Stimulated activated CD8-positive, alpha-beta memory T cell treated with anti-CD3 and anti-CD28 coated beads, Interleukin-7, amount 100 ng/mL, for 48 hours (primary cell): Measurements from ENCODE around the gene DIAPH1.

Experiments
- DNase-seq, 2 donors: peaks; one replicate each; pipeline ENCODE4 v3.0.0-alpha.2; 2020; ENCODE audit warnings: low read depth in 1 of 2; ENCODE audit errors: extremely low read depth in 1 of 2

The DIAPH1 gene

DNA sequence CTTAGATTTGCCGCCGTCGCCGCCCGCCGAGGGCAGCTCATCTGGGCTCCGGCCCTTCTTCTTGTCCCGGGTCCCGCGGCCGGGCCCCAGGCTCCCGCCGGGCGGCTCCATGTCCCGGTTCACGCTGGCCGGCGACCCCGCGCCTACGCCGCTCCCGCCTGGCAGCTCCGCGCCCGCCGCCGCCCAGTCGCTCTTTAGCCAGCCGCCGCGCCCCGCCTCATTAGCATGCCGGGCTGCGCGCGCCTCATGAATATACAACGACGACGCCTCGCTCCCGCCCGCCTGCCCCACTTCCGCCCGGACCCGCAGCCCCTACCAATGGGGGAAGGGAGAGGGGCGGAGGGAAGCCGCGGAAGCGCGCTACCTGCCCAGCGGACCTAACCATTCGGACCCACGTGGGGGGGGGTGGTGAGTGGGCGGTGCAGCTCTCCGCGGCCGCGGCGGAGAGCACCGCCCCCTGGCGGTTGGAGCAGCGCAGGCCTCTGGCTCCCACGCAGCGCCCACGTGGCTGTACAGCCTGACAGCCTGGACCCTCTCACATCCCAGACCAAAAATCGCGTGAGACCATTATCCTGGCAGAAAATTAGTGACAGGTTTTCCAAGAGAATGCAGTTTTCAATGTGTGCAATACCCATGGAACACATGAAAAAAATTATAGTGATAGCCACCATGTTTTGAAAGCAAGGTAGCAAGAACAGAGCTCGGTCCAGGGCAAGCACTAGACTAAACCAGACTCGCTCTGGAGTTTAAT, at the start of gene DIAPH1:
Gene DIAPH1, minus strand, starts transcription at position 197 of the 751 bp plus-strand sequence. Its CDS starts 86 bp downstream, at position 111.
- peak; percentile 97 for DNase-seq

DNA sequence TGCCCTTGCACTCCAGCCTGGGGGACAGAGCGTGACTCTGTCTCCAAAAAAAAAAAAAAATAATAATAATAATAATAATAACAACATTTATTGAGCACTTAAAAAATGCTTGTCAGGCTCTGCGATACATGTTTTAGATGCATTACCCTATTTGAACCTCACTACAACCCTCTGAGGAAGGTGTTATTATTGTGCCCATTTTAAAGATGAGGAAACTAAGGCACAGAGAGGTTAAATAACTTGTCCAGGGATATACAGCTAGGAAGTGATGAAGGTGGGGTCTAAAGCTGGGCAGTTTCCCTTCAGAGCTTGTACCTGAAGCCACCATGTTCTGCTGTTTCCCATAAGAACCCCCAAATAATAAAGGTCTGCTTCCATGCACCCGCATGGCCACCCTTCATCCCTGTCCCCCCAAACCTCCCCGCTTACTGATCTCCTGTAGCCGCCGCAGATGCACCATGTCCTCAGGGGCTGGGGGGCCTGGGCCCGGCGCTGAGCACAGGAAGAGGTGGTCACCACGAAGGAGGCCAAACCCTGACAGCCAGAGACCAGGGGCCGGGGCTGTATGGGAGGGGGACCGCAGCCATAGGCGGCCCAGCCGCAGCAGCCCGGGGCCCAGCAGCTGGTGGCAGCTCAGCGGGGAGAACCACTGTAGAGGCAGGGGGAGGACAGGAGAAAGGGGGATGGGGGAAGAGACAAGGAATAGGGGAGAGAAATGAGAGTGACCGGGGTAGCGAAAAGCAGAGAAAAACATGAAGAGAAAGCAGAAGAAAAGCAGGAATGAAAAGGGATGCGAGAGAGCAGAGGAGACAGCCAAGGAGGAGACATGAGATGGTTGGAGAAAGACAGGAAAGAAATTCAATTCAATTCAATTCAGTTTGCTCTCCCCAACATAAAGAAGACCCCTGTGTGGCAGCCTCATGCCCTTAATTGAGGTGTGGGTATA, 47.5 kb upstream of the DIAPH1 start:
- DNase-seq: no peak

- DNase-seq: peak; percentile 39 to 53
These were observed 46.1 kb upstream of the DIAPH1 start for GRCh38 chr5:141664733-141665461.

- no peak for DNase-seq
These were observed 44.7 kb upstream of the DIAPH1 start for GRCh38 chr5:141663506-141663905.

- DNase-seq: no peak
These were observed 43.2 kb upstream of the DIAPH1 start for GRCh38 chr5:141662028-141662427.

DNA sequence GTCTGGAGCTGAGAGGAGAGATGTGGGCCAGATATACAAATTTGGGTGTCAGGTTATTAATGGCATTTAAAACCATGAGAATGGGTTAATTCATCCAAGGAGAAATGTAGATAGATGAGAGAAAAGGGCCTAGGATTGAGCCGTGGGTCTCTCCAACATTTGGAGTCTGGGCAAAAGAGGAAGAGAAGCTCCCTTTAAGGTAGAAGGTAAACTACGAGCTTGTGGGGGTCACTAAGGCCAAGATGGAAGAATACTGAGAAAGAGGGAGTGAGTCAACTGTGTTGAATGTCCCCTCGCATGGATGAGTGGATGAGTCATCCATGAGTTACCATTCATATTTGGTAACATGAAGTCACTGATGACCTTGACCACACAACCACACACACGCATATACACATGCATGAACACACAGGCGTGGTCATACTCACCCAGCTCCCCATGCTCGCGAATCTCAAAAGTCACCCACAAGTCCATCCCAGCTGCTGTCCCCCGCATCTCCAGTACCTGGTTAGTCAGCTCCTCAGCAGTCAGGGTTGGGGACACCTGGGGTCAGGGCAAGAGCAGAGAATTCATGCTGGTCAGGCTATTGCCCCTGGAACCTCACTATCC, 39.2 kb upstream of the DIAPH1 start:
- DNase-seq: no peak

GRCh38 chr5:141657404-141657803, 38.6 kb upstream of the DIAPH1 start:
- DNase-seq: no peak

DNA sequence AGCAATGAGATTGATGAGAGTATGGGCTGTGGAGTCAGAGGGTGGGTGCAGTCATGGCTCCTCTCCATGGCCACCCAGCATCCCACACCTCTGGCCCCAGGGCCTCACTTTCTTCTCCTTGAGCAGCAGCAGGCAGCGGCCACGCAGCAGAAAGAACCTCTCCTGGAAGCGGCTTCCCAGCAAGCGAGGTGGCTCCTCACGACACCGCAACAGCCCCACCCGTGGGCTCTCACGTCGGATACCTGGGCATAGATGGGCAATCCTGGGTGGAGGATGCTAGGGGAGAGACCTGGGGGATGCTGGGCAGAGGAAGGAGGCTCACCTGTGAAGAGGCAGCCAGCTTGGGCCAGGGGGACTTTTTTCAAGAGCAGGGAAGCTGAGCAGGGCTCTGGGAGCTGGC, 37.6 kb upstream of the DIAPH1 start:
- DNase-seq: no peak

- DNase-seq: no peak
These were observed 36.2 kb upstream of the DIAPH1 start for GRCh38 chr5:141655020-141655419.

DNA sequence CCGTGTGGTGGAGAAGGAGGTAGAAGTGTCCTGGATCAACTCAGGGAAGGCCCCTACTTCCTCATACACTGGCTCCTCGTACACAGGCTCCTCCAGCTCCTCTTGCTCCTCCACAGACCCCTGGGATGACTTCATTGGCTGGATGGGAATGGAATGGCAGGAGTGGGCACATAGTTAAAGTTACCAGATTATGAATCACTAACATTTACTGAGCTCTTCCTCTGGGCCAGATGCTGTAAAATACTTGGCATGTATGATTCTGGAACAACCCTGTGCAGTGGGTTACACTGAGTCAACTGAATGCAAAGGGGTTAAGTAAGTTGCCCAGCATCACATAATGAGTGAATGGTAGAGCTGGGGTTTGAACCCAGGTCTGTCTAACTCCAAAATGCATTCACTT, 35.5 kb upstream of the DIAPH1 start:
- no peak for DNase-seq

DNA sequence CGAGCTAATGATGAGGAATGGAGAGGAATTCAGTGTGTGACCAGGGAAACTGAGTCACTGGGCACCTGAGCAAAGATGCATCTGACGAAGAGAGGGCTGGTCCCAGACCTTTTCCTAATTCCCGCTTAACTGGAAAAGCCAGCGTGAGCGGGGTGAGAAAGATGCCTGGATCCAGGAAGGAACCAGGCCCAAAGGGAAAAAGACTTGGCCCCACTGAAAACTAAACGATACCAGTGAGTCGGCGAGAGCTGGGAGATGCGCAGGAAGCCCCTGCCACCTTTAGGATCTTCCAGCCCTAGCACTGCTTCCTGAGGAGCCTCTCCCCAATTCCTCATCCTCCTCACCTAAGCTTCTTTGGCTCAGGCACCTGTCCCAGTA, 32.9 kb upstream of the DIAPH1 start:
- DNase-seq: no peak

DNA sequence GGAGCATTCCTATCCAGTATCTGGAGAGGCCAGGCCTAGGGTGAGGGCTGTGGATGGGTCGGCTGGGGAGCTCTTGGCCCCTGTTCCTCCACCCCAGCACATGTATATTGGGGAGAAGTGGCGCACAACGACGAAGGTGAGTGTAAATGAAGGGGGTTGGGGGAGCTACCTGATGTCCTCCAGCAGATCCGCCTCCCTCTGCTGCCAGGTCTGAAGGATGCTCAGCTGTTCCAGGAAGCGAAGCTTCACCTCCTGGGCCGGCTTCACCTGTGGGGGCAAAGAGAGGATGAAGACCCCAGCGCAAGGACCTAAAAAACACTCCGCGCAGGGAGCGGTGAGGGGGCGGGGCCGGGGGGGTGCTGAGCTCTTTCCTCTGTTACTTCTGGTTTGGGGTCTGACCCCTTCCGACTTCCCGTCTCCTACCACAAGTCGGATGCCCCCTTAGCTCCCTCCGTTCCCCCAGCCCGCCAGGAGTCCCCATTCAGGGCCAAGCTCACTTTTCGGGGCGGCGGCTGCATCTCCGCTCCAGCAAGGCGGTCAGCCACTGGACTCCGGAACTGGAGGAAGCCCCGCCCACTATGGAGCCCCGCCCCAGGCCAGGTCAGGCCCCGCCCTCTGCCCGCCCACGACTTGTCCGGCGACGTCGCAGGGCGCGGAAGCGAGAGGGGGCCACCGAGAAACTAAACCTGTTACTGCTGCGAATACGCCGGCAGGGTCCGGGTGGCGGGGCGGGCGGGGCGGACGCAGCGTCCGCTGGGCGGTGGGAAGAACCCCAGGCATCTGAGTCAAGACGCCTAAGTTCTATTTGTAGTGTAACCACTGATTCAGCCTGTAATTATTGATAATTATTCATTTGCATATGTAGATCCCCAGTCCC, 32.3 kb upstream of the DIAPH1 start, which contains the start of gene FCHSD1:
Gene FCHSD1, minus strand, starts transcription at position 568 of the 877 bp plus-strand sequence. Its CDS starts 50 bp downstream, at position 518.
- peak; percentile 72 to 75 for DNase-seq

DNA sequence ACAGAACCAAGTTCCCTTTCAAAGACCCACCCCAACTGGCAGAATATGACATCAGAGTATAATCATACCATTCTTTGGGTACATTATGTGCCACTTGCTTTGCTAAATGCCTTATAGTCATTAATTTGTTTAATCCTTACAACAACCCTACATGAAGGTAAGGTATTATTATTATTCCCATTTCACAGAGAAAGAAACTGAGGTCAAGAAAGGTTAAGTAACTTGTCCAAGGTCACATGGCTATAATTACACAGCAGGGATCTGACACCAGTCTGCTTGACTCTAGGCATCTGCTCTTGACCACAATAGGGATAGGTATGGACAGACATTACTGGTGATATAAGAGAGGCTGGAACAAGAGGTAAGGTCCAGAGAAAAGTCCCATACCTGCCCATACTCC, 31.2 kb upstream of the DIAPH1 start:
- DNase-seq: no peak

DNA sequence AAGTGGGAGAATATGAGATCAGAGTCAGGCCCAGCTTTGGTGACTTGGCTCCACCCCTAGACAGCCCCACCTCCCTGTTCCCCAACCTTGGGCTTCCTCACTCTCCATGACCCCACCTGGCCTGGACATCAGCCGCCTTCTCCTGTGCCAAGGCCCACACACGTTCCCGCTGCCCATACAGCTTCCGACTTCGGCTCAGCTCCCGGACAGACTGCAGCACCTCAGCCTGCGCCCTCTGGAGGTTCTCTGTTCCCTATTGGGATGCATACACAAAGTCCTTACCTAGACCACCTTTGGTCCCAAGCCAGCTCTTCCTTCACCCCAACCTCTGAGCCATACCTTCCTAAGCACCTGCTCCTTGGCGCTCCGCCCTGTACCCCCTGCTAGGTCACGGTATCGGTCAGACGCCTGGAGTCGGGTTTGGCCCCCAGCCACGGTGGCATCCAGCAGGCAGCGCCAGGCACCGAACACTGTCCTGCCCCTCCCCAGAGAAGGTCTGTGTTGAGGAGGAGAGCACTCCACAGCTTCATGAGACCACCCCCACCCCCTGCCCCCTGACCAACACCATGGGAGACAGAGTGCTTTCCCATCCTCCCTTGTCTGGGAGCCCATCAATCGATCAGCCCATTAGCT, 30.4 kb upstream of the DIAPH1 start:
- no peak for DNase-seq

DNA sequence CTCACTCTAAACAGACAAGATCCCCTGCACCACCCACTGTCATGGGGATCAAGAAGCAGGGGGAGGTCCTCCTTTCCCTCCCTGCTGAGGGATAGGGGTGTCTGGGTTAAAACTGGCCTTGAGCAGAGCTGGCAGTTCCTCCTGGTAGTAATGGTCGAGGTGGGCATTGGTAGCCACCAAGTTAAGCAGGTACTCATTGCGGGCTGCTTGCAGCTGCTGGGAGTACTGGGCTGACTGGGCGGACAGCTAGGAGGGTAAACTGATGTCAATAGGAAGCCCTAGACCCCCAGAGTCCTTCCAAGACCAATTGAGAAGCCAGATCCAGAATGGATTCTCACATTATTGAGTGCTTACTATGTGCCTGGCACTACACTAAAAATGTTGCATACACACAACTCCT, 29.1 kb upstream of the DIAPH1 start:
- DNase-seq: no peak

DNA sequence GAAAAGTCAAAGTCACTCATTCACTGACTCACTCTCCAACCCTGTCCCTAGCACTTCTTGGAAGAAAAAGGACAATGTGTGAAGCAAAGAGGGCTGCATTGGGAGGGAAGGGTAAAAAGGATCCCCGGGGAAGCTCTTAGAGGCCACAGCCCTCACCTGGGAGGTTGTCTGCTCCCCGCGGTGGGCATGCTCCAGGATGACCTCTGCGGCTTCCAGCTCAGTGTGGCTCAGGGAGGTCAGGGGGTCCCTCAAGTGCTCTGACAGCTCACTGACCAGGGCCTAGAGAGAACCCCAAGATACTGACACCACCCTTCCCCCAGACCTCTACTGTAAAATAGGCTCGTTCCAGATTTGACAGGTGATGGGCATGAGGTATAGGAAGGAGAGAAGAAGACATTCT, 28.4 kb upstream of the DIAPH1 start:
- no peak for DNase-seq

- no peak for DNase-seq
These were observed 27.2 kb upstream of the DIAPH1 start for GRCh38 chr5:141646026-141646425.

DNA sequence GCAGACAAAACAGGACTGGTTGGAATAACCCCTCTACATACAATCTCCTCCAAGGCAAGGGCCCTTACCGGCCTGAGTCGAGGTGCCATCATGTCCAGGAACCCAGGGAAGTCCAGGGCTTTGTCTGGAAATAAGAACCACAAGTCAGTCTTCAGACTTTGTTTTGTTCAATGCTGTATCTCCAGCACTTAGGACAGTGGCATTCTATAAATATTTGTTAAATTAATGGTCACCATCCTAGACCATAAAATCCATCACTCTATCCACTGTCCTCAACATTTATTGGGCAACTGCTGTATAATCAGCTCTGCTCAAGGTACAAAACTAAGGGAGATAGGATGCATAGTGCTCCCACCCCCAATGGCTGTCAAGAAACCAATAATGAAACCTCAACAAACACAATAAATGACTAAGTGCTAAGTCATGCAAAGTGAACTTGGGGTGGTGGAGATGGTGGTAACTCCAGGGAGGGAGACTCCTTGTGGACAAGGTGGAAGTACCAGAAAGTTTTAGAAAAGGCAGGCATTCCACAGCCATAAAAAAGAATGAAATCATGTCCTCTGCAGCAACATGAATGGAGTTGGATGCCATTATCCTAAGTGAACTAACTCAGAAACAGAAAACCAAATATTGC, 23.0 kb upstream of the DIAPH1 start:
- DNase-seq: no peak

GRCh38 chr5:141640698-141641097, 21.9 kb upstream of the DIAPH1 start:
- DNase-seq: no peak
